ENCODE measurements around the gene INHA.

Gene INHA

DNA sequence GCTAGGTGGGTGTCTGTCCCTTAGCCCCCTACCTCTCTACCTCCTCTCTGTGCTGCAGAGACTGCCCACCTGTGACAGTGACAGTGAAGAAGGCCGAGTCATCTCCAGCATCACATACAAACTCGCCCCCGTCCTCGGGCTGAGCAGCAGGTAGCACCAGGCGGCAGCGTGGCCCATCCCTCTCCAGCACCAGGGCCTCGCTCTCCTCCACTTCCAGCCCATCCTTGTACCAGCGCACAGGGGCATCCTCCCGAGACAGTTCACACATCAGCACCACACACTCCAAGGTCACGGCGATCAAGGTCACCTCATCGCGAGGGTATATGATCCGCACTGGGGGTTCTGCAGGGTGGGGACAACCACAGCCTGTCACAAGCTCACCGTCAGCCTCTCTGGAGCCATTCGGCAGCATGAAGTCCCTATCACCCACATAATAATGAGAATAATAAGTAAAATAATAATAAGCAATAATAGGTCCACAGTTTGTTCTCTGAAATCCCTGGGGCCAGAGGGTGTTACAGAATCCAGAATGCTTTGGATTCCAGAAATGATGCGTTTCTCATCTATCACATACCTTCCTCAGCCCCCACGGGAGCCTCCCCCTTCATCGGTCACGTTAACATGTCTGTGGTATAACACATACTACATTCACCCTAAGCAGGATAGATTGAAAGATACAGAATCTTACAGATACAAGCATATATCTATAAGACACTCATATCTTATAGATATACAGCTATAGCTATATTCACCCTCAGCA, 12.8 kb upstream of the INHA start:
- no peak for DNase-seq (ENCODE audit: low read depth in 2 of 2)

DNA sequence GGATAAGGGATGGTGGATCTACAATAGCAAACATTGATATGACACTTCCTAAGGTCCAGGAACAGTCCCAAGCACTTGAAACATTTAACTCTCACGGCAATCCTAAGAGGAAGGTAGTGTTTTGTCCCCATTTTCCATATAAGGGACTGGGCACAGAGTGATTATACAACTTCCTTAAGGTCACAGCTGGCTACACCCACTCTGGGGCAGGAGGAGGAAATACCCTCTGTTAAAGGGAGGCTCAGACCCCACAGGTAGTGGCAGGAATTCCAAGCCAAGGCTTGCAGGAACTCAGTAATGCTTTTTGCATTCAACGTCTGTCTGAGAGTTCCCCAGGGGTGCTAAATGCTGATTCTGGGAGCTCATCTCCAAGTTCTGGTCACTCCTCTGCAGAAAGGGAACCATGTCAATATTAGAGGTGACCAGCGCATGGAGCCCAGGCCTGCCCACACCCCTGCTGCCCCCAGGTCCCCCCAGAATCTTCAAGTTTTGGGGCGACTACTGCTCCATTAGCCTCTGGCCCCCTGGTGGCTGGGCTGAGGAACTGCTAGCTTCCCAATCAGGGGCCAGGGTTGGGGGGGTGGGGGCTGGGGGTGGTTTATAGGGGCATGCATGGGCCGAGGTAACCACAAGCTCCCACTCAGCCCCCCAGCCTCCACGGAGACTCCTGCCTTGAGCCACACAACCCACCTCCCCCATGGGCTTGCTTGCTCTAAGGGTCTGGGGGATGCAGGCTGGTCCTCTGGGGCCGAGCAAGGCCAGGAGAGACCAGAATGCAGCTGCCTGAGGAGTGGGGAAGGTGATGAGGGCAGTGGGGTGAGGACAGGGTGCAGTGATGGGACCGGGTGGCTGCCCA, 11.8 kb upstream of the INHA start:
- DNase-seq (ENCODE audit: low read depth in 2 of 2): no peak

DNA sequence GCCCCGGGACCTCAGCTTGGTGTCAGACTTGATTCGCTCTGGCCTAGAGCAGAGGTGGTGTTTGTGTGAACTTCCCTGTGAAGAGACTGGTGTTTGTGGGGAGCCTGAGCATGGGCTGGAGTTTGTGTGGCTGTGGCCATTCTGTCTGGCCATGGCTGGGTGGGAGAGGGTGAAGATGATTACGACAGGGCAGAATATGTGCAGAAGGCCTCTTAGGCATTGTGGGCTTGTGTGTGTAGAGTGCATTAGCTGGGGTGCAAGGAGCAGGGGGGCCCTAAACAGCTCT, 11.3 kb upstream of the INHA start:
- no peak for DNase-seq (ENCODE audit: low read depth in 2 of 2)

DNA sequence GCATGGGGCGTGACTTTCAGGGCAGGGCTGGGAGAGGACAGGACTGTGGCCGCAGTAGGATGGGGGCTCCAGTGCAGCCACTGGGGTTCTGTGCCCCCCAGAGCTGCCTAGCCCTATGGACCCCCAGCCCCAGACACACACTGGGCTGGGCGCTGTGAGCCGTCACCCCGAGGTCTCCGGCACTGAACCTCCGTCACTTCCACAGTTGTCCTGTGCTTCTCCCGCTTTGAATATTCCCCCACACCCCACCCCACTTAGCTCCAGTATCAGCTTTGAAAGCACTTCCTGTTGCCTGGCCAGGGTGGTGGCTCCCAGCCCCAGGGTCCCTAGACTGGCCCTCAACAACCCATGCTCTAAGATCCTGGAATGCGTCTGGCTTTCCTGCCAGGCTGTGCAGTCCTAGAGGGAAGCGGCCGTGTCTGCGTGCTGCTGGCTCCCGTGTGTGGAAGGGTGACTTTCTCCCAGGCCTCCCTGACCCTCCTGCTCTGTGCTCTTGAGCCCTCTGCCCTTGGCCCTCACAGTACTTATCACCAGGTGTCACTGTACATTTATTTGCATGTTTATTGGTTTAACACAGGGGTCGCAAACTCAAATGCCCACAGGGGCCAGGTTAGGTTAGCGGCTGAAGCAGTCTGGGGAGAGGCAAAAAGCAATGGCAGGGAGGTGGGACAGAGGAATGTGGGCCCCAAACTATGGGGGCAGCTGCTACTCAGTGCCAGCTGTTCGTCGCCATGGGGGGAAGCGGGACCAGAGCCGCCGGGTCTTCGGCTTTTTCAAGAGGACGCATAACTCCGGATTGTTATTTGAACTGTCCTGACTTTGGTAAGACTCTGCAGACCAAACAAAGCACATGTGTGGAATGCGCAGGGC, 10.7 kb upstream of the INHA start:
- DNase-seq (ENCODE audit: low read depth in 2 of 2): no peak

DNA sequence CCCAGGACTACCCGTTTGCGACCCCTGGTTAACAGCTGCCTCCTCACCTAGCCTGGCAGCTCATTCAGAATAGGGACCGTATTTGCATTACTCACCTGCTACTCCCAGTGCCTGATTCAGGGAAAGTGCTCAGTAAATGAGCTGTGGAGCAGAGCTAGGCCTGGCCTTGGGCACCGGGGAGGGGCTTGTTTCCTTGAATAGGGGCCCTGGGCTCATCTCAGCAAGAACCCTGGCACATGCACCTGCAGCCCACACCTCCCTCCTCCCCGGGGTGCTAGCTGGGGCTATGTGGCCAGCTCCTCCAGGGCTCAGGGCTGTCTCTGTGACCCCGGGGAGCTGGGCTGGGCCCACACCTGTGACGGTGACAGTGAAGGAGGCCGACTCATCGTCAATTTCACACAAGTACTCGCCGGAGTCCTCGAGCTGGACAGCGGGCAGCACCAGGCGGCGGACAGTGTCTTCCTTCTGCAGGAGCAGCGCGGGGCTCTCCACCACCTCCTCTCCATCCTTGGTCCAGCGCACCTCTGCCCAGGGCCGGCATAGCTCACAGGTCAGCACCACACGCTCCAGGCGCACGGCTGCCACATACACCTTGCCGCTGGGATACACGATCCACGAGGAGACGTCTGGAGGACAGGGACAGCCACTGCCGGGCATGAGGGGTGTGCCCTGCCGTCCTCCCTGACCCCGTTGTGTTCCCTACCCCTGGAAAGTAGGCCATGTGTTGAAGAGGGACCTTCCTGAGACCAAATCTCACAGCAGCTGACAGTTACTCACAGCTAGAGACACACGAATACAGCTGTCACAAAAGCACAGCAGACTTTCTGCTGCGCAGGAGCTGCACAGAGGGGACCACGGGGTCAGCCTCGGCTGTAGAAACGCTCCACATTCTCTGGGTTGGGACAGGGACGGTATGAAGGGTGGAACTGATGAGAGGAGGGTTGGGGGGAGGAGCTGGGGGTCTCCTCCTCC, 9.8 kb upstream of the INHA start:
- no peak for DNase-seq (ENCODE audit: low read depth in 2 of 2)

DNA sequence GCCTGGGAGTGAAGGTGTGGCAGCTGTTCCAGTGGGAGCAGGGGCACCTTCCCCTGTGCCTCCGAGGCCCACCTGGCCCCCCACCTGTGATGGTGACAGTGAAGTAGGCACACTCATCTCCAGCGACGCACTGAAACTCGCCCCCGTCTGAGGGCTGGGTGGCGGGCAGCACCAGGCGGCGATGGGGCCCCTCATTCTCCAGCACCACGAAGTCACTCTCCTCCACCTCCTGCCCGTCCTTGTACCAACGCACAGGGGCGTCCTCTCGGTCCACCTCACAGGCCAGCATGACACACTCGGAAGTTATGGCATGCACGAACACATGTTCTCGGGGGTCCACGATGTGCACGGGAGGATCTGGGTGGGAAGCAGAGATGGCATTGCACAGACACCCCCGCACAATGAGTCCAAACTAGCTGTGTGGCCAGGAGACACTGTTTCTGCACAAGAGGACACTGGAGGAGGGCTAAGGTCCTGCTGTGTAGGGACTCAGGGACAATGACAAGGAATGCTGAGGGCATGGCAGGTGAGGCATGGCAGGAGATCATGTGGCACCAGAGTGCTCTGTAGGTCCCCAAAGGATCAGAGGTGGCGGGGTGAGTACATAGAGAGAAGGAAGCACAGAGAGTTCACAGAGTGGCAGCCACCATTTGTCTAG, 8.7 kb upstream of the INHA start:
- no peak for DNase-seq (ENCODE audit: low read depth in 2 of 2)

DNA sequence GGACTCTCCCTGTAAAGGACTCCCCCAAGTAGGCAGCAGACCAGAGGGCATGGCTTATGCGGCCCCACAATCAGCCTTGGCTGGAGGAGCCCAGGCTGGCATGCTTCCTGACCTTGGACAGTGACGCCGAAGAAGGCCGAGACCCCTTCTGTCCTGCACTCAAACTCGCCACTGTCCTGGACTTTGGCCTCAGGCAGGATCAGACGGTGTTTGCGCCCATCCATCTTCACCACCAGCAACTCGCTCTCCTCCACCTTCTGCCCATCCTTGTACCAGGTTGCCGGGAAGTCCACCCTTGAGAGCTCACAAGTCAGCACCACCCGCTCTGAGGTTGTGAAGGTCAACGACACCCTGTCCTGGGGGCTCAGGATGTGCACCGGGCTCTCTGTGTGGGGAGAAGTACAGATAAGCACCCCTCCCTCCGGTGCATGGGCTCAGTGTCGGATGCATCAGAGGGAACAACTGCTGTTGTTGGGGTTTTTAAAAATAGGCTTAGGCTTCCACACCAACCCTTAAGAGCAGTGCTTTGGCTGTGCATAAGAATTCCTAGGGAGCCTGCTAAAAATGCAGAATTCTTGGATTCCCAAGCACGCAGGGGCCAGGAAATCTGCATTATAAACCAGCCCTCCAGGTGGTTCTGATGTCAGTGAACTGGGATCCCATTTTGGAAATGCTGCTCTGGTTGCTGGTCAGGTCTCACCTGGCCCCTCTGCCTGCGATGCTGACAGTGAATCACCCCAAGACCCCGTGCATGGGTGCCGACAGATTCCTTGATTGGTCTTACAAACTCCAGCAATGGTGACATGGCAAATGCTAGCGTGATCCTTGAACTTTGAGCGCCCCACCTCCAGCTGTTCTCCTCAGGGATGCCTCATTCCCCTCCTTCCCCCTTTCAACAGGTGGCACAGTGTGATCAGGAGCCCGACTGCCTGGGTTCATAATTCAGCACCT, 6.7 kb upstream of the INHA start:
- no peak for DNase-seq (ENCODE audit: low read depth in 2 of 2)

DNA sequence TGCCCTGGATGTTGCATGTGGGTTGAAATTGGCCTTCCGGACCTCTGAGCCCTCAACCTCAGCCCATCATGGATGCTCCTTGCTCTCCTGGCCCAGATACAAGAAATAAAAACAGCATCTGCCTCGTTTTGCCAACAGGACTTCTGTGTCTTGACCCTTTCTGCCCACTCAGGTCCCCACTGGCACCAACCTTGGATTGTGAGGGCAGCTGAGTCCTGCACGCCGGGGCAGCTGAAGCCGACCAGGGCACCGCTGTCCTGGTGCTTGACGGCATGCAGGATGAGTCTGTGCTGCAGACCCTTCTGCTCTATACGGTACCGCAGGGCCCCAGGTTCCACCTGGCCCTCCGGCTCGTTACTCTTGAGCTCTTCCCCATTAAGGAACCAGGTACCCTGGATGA, 5.5 kb upstream of the INHA start:
- no peak for DNase-seq (ENCODE audit: low read depth in 2 of 2)

DNA sequence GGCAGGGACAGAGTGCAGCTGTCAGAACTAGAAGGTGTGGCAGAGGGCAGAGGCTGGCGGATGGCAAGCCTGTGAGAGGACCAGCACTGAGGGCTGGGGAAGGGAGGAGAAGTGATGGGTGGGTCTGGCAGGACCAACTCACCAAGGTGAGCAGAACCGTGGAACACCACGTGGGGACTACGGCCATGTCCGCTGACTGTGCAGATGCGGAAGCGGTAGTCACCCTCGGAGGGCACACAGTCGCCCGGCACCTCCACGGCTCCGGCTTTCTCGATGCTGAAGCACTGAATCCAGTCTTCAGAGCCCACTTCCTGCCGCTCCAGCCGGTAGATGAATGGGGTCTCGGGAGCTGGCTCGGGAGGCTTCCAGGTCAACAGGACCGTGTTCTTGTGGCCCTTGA, 5.0 kb upstream of the INHA start:
- no peak for DNase-seq (ENCODE audit: low read depth in 2 of 2)

DNA sequence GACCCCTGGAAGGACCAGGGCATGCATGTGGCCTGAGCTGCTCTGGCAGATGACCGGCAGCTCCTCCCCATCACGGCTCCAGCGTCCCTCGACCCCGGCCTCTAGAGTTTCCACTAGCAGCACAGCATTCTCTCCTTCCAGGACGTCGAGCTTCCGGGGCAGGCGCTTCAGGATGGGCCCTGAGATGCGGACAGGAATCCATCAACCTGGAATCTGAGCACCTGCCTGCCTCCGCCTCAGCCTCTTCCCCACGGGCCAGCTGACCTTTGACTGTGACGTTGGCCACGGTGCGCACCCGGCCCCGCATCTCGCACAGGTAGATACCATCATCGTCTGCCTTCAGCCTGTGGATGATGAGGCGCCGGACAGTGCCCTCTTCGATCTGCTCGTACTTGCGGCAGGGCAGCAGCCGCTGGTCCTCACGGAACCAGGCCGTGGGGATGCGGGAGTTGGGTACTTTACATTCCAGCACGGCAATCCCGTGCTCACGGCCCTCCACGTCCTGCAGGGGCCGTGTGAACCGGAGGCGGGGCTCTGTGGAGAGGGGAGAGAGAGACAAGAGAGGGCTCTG, 4.2 kb upstream of the INHA start:
- DNase-seq (ENCODE audit: low read depth in 2 of 2): no peak

DNA sequence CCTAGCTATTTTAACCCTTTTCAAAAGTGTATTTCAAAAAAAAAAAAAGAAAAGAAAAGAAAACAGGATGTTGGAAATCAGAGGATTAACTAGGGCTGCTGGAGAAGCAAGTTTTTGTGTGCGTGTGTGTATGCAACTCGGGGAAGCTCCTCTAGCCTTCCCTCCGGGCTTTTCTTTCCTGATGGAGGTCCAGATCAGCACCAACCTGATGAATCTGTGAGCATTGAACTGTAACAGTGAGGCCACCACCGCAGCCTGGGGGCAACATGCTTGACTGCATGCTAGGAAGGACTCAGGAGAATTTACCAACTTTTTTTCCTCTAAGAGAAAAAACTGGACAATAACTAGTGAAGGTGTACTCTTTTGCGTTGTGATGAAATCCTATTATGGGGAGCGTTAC, 3.1 kb upstream of the INHA start:
- no peak for DNase-seq (ENCODE audit: low read depth in 2 of 2)

DNA sequence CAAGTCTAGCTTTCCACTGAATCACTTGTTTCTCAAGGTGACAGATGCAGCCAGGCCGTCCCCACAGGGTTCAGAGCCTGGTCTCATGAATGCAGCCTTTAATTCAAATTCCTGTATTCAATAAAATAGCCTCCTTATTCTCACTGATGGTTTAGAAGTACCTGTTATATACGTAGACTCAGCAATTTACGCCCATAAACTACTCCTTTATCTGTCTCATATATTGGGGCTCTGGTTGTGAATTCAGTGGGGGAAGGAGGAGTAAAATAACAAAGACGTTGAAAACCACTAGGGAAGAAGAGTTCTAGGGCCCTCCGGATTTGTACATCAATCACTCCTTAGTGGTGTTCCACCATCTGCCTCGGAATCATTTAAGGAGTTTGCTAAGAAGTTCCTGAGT, 2.5 kb upstream of the INHA start:
- DNase-seq (ENCODE audit: low read depth in 2 of 2): no peak

DNA sequence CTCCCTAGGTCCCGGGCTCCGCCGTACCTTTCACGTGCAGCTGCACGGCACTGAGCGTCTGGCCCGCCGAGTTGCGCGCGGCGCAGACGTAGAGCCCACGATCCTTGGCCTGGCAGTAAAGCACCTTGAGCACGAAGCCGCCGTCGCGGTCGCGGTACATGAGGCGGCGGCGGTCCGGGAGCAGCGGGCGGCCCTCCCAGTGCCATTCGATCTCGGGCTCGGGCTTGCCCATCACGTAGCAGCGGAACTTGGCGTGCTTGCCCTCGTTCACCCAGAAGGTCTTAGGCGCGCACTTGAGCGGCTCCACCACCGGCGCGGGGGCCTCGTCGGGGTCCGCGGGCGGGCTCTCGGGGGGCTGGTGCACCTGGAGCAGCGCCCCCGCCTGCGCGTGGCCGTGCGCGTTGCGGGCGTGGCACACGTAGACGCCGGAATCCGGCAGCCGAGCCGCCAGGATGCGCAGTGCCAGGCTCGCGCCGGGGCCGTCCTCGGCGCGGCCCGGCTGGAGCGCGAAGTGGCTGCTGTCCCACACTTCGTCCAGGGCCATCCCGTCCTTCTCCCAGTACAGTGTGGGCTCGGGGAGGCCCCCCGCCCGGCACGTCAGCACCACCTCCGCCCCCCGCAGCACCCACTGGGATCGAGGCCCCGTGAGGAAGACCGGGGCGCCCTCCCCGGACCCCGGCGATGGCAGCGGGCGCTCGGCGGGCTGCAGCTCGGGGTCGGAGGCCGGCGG, 1.8 kb upstream of the INHA start:
- DNase-seq (ENCODE audit: low read depth in 2 of 2): no peak

DNA sequence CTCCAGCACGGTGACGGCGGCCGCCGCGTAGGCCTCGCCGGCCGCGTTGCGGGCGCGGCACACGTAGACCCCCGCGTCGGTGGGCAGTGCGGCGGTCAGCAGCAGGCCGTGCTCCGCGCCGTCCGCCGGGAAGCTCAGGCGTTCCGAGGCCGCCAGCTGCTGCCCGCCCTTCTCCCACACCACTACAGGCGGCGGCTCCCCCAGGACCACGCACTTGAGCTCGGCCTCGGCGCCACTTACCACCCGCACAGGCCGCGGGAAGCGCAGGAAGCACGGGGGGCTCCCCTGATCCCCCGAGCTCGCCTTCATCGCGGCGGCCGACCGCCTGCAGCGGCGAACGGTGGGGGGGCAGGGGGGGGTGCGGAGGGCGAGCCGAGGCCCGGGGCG, 1.2 kb upstream of the INHA start:
- DNase-seq (ENCODE audit: low read depth in 2 of 2): no peak

DNA sequence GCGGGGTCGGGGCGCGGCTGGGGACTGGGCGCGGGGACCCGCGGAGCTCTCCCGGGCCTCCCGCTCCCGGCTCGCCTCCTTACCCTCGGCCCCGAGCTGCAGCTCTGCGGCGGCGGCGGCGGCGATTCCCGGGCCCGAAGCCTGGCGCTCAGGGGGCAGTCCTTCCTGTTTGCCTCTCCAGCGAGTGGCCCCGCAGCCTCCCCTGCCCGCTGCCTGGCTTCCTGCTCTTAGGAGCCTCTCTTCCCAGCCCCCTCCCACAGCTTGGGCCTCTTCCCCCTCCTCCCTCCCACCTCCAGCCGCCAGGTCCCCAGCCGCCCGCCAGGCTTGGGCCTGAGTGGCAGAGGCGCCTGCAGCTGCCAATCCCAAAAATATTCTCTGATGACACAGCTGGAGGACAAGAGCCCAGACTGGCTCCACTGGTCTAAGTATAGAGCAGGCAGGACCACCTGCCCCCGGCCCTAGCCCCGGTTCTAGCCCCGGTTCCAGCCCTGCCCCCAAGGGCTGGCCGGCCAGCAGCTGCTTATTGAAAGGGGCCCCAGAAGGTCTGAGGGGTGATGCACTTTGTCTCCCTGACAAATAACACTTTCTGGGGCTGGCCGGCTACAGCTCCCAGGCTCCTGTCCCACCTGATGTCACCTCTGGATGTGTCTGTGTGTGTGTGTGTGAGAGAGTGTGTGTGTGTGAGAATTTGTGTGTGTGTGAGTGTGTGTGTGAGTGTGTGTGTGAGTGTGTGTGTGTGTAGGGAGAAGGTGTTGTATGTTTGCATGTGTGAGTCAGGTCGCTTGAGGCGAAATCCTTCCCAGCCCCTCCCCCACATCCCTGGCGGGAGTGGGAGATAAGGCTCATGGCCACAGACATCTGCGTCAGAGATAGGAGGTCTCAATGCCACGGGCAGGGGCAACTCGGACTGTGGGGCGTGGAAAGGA, 536 bp upstream of the INHA start, which contains the start of gene OBSL1:
Gene OBSL1, minus strand, starts transcription at position 229 of the 926 bp plus-strand sequence. CDS start 307 bp downstream, outside the sequence.
- no peak for DNase-seq (ENCODE audit: low read depth in 2 of 2)

DNA sequence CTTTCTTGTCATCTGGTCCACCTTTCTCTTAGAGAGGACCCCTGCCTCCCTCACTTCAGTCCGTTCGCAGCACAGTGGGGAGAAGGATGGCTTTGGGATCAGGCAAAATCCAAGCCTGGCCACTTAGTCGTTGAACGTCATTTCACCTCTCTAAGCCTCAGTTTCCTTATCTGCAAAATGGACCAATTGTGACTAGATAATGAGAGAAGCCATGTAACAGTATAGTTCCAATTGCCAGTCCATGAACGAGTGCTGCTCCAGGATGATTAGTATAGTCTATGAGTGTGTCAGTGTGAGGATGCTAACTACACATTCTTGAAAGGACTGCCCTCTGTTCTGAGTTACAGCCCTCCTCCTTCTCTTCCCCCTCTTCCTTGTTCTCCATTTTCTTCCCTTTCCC, 1.1 kb downstream of the INHA start:
- DNase-seq (ENCODE audit: low read depth in 2 of 2): no peak
